Stimulated activated CD8-positive, alpha-beta memory T cell treated with anti-CD3 and anti-CD28 coated beads, Interleukin-12 subunit alpha, Interleukin-12 subunit beta, amount 100 ng/mL, for 24 hours (primary cell): Measurements from ENCODE around the gene CAPN6.

ENCODE experiments used
- DNase-seq: peaks from one replicate; pipeline ENCODE4 v3.0.0-alpha.2; 2020; ENCODE audit errors: extremely low read depth

The CAPN6 gene, protein sequence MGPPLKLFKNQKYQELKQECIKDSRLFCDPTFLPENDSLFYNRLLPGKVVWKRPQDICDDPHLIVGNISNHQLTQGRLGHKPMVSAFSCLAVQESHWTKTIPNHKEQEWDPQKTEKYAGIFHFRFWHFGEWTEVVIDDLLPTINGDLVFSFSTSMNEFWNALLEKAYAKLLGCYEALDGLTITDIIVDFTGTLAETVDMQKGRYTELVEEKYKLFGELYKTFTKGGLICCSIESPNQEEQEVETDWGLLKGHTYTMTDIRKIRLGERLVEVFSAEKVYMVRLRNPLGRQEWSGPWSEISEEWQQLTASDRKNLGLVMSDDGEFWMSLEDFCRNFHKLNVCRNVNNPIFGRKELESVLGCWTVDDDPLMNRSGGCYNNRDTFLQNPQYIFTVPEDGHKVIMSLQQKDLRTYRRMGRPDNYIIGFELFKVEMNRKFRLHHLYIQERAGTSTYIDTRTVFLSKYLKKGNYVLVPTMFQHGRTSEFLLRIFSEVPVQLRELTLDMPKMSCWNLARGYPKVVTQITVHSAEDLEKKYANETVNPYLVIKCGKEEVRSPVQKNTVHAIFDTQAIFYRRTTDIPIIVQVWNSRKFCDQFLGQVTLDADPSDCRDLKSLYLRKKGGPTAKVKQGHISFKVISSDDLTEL

DNA sequence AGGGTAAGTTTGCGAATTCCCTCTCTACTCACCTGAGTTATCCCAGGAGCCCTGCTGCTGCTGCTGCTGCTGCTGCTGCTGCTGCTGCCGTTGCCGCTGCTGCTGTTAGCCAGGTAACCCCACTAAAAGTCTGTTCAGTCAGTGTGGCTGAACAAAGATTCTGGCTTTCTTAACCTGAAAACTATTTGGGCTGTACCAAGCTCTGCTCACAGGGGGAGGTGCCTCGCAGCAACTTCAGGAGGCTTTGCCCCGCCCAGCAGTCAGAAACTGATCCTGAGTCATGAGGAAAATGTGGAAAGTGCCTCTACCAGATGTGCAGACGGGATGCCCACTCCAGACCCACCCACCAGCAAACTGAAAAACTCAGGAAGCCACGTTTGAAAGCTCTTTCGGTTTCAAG lies at the start of gene CAPN6:
CAPN6 (minus strand) TSS at position 145 of the 400 bp plus-strand sequence. CDS start 6,547 bp downstream, outside the sequence.
- DNase-seq = no peak

DNA sequence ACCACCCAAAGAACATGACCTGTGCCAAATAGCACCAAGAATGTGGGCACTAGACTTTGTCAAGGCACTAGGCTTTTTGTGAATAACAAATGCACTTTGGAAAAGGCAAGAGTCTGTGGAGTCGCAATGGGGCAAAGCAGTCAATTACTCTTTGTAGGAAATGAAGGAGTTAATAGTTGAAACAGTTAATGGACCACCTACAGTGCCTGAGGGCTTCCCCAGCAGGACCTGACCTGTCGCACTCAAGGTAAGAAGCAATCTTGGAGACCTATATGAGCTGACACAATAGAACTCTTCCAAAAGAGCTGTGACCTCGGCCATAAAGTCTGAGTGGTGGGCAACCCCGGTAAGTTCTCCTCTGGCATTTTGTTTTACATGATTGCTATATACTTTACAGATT lies 49.2 kb upstream of the CAPN6 start:
- no peak for DNase-seq

DNA sequence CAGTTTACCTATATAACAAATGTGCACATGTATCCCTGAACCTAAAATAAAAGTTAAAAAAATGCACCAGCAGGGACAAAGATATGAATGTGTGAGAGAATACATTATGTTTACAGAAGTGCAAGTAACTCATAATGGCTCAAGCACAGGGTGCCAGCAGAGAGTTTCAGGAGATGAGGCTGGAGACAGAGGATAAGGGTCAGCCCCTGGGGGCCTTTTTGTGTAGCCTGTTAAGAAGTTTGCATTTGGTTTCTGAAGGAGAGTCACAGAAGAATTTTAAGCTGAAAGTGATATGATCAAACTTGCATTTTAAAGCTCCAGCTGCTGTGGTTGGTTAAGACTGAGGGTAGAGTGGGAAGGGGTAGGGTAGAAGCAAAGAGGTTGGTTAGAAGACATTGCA lies 48.6 kb upstream of the CAPN6 start:
- no peak for DNase-seq

DNA sequence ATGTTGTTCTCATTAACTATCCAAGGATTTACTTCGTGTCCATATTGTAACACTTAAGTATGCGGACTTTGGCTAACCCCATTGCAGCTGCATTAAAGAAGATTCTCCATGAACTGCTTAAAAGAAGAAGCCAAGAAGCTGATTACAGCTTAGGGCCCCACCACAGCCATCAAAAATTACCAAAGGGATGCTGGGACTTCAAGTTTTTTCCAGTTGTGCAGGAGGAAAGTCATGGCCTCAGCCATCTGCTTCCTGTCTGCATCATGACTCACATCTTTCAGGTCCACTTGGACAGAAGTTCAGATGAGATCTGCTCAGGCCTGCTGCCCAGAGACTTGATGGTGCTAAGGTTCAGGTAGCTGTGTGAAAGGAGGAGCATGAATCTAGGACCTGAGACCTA lies 38.8 kb upstream of the CAPN6 start:
- no peak for DNase-seq

DNA sequence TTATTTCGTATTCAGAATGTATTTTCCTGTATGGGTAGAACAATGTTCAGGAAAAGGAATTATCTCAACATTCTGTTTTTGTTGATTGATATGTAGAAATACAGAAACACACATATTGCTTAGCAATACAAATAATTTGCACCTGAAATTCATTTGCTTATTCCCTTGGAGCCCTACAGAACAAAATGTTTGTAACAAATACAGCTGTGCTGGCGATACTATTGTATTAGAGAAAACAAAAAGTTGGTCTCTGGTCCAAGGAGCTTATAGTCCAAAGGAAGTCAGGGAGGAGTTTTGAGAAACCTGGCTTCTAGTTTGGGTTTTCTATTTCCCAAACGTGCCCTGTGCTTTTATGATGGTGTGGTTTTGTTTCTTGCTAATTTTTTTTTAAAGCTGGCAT lies 37.8 kb upstream of the CAPN6 start:
- no peak for DNase-seq

DNA sequence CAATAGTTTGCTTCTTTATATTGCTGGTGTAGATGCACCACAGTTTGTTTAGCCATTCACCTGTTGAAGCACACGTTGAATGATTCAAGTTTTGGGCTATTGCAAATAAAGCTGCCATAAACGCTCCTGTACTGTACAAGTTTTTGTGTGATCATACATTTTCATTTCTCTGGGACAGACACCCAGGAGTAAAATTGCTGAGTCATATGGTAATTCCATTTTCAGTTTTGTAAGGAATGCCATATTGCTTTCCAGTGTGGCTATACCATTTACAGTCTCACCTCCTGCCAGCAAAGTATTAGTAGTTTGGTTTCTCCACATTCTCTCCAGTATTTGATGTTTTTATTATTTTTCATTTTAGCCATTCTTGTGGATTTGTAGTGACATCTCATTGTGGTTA lies 32.0 kb upstream of the CAPN6 start:
- DNase-seq = no peak

DNA sequence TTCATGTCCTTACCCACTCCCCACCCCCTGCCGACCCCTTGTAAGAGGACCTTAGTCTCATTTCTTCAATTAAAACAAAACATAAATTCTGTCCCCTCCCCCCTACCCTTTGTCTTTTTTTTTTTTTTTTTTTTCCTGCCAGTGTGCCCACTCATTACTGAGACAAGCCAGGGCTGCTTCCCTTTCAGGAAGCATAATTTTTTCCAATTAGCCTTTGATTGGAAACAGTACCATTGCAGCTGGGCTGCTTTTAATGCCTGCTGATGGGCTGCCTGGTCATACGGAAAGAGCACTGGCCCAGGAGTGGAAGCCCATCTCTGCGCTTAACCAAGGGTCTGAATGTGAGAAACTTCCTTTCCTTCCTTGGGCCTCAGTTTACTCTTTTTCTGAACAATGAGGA lies 18.6 kb upstream of the CAPN6 start:
- no peak for DNase-seq

DNA sequence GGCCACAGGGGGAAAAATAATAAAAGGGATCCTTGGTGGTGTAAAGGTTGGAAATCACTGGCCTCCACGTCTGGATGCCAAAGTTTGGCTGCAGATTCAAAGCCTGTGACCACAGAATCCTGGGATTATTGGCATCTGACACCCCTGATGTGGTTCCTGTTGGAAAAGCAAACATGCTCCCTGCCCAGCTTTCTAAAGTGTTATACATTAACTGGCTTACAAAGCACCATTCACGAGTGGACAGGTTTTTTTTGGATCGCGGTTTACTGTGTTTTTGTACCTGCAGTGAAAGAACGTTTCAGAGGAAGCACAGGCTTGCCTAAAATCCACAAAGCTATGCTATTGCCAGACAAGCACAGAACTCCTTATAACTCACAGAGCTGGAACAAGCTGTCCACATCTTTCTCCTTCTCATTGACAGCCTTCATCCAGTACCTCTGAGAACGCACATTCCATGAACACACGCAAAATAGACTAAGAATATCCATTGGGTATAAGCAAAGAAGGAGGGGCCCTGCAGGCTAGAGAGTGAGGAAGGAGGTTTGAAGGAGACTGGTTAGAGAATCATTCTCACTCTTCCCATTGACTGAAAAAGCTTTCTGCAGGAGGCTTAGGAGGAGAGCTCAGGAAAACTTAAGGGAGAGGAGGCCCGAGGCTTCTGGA lies 14.5 kb upstream of the CAPN6 start:
- DNase-seq = no peak

DNA sequence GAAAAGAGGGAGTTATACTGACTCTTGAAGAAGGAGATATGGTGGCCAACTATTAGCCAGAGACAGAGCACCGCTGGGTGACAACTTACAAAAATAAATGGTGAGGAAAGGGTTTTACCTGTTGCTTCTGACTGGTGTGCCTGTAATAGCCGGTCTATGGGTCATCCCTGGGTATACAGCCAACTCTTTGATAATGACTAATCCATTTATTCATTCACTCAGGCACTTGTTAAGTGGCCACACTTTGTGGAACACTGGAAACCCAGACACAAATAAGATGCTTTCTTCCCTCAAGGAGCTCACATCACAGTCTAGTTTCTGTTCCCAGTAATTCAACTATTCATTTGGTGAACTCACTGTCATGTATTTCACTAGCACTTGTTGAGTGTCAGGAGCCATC lies 13.2 kb upstream of the CAPN6 start:
- DNase-seq = no peak

DNA sequence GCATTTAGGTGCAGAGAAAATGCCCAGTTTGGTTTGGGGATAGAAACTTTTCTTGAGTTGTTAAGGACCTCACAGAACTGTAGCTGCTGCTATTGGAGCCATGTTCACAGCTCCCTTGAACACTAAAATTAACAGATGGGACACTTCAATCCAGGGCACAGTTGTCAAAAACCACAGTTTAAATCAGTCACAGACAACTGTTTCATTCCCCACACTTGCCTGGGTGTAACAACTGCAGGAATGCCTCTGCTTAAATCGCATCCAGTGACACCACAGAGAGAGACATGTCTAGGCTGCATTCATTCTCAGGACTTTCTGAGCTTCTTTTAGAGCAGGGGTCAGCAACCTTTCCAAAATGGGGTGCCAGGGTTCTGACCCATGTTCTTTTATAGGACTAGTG lies 12.7 kb upstream of the CAPN6 start:
- DNase-seq = no peak

DNA sequence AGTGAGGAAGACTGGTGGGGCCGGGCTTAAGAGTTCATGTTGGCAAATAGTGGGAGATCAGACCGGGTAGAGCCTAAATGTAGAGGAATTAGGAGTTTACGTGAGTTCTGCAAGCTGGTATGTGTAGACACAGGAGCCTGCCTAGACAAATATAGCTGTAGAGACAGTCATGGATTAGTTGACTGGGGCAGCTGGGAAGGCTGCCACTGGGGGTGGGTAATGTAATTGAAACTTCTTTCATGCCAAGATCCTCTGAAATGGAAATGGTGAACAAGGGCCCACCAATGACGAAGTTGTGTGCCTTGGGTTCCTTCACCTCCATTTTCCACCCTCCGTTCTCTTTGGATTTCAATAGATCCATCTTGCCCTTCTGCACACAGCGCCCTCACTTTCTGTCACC lies 11.9 kb upstream of the CAPN6 start:
- DNase-seq = no peak

DNA sequence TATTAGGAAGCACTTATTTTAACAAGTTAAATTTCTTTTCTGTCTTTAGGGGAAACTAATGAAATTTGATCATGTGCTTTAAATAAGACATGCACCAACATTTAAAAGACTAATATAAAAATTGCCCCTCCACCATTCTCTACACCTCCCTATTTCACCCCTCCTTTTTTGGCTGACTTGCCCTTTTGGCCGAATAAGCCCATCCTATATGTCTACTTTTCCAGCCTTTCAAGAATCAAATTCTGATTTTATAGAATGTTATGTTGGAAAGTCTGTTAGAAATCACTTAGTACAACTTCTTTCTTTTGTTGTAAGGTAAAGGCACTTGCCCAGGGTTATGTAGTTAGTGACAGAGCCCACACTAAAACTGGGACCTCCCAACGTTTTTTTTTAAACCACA lies 1.8 kb downstream of the CAPN6 start:
- DNase-seq = no peak

DNA sequence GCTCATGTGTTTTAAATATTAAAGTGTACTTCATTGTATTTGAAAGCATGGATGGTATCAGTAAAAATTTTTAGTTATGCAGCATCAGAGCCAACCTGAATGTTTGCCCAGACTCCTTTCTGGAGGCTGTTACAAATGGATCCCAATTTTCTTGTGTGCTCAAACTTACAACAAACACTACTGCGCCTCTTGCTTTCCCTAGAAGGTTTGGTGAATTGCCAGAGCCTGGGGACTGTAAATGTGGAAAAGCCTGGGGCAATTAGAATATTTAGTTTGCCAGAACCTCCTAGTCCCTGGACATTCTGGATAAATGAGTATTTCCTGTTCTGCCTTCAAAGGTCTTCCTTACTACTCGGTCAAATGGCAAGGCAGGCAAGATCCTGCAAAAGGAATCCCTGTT lies 4.8 kb downstream of the CAPN6 start:
- no peak for DNase-seq

DNA sequence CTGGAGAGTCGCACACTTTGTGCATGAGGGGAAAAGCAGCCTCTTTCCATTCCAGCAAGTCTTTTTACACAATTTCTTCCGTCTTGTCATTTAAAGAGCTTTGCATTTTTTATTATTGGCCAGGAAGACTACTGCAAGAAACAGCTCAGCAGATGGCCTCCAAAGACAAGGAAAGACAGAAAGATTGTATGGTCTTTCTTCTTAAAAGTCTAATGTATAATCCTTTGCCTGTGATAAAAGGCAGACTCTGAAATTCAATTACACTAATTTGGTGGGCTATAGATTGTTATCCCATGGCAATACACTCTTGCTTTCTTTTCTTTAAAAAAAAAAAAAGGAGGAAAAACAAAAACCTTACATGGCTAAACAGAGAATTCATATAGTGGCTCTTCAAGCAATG lies 5.9 kb downstream of the CAPN6 start:
- no peak for DNase-seq

DNA sequence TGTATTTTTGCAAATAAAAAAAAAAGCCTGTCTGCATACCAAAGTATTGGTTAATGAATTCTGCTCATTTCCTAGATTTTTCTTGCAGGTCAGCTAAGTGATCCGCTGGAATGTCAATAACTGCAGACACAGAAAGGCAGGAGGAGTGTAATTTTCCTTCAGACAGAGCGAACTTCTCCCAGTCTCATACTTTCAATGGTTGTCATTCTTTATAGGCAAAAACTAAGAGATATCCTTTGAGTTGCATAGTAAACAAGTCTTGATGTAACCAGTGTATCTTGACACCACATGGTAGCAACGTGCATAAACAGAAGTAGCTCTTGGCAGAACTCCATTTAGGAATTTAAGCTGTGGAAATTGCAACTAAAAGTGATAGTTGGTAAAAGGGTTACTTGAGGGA lies 8.2 kb downstream of the CAPN6 start:
- DNase-seq = no peak

DNA sequence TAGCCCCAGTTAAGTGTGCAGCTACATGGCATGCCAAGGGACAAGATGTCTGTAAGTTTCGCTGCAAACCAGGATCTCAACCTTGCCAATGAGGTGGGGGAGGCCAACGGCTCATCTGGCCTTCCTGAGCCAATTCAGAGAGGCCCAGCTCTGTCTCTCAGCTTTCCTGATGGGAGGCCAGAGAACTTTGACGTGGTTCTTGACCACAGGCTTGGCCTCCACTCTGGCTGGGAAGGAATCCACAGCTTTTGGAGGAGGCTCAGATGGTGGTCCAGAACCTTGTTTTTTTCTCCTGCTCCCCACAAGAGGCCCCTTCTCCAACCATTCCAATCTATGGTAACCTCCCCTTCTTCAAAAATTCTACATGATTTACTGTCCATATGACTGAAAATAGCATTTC lies 9.8 kb downstream of the CAPN6 start:
- DNase-seq = no peak

DNA sequence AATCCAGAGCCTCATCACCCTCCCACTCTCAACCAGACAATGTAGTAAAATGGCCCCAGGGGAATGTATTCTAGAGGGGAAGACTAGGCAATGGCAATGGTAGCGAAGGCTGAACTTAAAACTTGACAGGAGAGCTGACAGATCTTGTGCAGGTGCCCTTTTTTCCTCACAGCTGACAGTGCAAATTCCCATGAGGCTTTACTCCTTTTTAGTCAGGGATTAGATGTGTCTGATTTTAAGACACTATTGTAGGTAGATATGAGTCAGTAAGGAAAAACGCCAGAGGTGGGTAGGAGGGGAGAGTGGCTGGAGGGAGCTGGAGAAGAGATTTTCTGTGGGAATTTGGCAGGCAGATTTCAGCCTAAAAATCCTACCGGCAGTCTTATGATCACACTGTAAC lies 10.7 kb downstream of the CAPN6 start:
- DNase-seq = no peak

DNA sequence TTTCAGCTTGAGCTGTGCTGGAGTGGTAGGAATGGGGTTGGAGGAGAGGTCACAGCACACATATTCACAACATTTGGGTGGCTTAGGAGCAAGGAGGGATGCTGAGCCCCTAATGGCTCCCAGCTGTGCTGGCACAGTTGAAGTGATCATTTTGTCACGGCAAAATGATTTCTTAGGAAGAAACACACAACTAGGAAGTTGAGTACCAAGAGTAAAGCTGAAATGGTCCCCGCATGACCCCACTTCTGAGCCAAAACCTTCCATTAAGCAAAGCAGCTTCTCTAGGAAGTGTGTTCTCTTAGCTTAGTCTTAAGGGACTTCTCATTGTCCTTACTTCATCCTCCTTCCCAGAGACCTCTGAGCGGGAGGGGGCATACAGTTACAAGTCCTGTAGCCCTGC lies 12.6 kb downstream of the CAPN6 start:
- no peak for DNase-seq

DNA sequence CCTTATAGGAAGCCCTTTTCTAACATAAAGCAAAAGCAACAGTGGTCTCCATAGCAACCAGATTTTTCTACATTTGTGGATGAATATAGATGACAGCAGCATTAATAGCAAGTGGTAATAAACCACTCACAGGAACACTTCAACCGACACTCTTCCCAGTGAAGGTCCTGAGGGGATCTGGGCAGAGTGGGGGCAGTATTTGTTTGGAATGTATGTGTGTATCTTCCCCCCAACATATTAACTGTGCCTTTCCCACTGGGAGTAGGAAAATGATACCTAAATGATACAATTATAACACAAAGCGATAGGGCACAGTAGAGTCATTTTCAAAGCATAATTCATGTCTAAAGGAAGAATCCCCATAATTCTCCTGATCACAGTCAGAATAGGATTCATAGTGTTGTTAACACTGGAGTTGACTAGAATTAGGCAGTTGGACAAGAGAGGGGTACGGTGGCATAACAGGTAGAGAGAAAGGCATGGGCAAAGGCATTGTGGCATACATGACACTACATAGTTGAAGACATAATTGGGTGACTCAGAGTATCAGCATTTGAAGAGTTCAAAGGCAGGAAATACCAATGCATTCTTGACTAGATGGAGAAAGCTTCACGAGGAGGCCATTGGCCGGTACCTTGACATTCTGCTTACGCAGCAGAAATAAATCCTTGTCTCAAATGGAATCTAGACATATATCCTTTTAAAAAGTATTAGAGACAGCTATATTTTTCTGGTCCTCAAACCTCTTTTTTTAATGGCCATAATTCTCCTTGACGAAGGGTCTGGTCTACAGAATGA lies 15.2 kb downstream of the CAPN6 start:
- no peak for DNase-seq

DNA sequence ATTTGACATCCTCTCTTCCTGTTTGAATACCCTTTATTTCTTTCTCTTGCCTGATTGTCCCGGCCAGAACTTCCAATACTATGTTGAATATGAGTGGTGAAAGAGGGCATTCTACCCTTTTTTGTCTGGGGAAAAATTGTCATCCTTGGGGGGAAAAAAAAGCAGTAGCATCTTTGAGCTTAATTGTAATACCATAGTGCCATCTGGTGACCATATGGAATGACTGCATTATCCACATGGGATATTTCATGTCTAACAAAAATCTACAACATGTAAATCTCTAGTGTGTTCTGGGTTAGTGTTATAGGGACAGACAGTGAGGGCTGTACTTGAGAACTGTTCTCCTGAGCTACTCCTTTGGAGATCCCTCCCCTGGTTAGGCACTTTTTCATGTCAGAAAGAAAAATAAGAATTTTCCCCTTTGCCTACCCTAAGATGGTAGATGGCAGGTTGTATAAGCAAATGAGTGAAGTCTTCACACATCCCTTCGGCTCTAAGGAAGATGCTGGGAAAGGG lies 26.0 kb downstream of the CAPN6 start:
- no peak for DNase-seq

DNA sequence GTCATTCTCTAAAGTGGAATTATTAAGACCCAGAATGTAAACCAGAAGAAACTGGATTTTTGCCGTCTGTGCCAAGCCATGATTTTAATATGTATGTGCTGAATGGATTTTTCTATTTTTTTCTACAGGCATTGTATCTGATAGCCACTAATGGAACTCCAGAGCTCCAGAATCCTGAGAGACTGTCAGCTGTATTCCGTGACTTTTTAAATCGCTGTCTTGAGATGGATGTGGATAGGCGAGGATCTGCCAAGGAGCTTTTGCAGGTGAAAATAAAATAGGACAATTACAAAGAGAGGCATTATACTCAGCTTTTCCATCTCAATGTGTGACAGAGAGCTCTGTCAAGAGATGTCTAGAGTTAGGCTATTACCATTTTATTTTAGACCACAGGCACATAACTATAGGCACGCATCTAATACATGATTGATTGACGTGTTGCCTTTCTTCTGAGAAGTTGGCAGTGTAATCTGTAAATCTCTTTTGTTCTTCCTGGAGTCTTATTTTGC lies 53.9 kb downstream of the CAPN6 start:
- DNase-seq = no peak

DNA sequence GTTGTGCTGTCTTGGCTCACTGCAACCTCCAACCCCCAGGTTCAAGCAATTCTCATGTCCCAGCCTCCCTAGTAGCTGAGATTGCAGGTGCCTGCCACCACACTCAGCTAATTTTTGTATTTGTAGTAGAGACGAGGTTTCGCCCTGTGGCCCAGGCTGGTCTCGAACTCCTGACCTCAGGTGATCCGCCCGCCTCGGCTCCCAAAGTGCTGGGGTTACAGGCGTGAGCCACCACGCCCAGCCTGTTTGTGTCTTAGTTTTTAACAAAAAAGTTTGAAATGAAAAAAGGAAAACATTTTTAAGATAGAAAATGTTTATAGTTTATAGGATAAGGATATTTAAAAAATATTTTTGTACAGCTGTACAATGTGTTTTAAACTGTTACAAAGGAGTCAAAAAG lies 62.4 kb downstream of the CAPN6 start:
- DNase-seq = no peak
